Neuron (in vitro differentiated cells): ENCODE measurements around the gene SP7.
A peak's percentile ranks its signal among the peaks of the same experiment; 100 is the strongest.
"Not testable (repeated sequence)": the region's sequence is repeated elsewhere in the genome, so short reads cannot be mapped to it uniquely, and the experiment has no call there.

Source experiments
- H2AFZ ChIP-seq: one replicate; pipeline ENCODE4 v1.6.1; 2013; ENCODE audit warnings: low read depth, mild to moderate bottlenecking, inconsistent platforms, low read length, moderate library complexity
- H3K27me3 ChIP-seq: one replicate; pipeline ENCODE4 v1.6.1; 2013; ENCODE audit warnings: low read length; ENCODE audit not compliant: insufficient read depth
- H3K36me3 ChIP-seq: one replicate; pipeline ENCODE4 v1.6.1; 2013; ENCODE audit warnings: low read length; ENCODE audit not compliant: insufficient read depth
- H3K4me1 ChIP-seq: one replicate; pipeline ENCODE4 v1.6.1; 2013; ENCODE audit warnings: low read length; ENCODE audit not compliant: insufficient read depth
- H3K4me3 ChIP-seq: 2 replicates; pipeline ENCODE4 v1.5.1; 2013; ENCODE audit warnings: mild to moderate bottlenecking, low read length, moderate library complexity
- H3K9me3 ChIP-seq: one replicate; pipeline ENCODE4 v1.6.1; 2013; ENCODE audit warnings: low read length

SP7 gene

DNA sequence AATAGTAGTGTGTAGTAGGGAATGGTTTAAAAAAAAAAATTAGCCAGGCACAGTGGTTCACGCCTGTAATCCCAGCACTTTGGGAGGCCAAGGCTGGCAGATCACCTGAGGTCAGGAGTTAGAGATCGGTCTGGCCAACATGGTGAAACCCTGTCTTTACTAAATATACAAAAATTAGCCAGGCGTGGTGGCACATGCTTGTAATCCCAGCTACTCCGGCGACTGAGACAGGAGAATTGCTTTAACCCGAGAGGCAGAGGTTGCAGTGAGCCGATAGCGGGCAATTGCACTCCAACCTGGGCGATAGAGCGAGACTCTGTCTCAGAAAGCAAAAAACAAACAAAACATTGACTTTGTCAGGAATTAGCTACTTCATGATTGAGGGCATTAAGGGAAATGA is 39.0 kb downstream of the SP7 start:
- H2AFZ ChIP-seq, H3K9me3 ChIP-seq, H3K27me3 ChIP-seq, H3K4me3 ChIP-seq: not testable (repeated sequence)
- H3K4me1 ChIP-seq: peaks cover 25% of the 10 kb centered on the region
- peaks cover 27% of the 10 kb centered on the region for H3K36me3 ChIP-seq

DNA sequence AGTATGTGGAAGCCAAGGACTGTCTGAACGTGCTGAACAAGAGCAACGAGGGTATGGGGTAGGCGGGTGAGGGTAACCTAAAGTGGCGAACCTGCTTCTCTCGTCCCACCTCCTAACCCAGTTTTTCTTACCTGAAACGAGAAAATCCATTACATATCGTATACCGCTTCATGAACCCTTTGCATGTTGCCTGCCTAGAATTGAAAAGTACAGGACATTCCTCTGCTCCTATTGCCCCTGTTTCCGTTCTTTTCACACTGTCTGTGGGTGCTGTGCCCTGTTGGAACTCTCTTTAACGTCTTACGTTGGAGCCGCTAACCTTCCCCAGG is 40.3 kb downstream of the SP7 start:
- Histone ChIP-seq H2AFZ (peak overlapping the region; percentile 83), H3K27me3 (no peaks in the 10 kb centered on the region), H3K36me3 (peaks cover 31% of the 10 kb centered on the region), H3K9me3 (no peaks in the 10 kb centered on the region), H3K4me3 (peak overlapping the region; percentile 90), H3K4me1 (peaks cover 25% of the 10 kb centered on the region)

DNA sequence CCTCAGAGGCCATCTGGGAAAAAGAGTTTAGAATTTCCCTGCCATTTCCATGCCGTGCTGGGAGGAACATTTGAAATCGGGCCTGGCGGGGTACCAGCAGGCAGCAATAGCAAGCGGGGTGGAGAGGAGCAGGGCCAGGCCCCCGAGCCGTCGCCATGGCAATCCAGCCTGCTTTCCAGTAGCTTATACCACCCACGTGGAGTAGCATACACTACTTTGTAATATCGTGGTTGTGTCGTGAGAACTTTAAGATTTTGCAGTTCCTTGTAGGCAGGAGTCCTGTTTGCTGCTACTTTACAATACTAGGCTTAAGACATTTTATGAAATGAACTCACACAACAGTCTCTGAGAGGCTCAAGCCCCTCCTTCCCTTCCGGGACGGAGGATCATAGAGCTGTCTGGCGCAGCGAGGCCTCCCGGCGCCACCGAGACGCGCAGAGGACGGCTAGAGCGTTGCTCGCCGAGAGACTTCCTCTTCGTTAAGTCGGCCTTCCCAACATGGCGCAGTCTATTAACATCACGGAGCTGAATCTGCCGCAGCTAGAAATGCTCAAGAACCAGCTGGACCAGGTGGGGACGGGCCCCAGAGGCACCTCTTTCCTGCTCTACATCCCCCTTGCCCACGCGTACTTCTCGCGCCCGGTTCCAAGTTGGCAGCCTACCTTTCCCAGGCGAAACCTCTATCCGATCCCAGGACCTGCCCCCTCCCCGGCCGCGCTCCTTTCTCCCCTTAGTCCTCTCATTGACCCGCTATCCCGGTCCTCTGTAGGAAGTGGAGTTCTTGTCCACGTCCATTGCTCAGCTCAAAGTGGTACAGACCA is 40.9 kb downstream of the SP7 start, which contains the start of gene PFDN5:
Gene PFDN5 (plus strand): TSS at position 473 of the 821 bp plus-strand sequence. CDS start 26 bp downstream, at position 499.
- Histone ChIP-seq H2AFZ (peak within 1 kb of the TSS; percentile 83), H3K9me3 (no peaks in the 10 kb centered on the region), H3K4me3 (peak within 1 kb of the TSS; percentile 90), H3K4me1 (peaks cover 20% of the 10 kb centered on the region), H3K36me3 (peaks cover 34% of the 10 kb centered on the region), H3K27me3 (no peaks in the 10 kb centered on the region)

DNA sequence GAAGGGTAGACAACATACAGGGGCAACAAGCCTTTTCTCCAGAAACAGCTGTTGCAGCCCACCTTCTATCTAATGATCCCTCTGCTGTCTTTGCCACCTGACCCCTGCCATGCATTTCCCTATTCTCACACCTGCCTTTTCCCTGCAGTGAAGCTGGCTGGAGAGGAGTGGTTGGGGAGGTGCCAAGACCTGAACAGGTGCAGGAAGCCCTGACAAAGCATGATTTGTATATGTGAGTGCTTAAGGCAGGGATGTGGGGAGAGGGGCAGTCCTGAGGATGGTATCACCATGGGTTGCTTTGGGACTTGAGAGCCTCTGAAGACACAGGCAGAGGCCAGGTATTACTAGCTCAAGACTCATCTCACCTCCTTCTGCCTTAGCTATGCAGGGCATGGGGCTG is 43.7 kb downstream of the SP7 start:
- Histone ChIP-seq H3K9me3 (no peaks in the 10 kb centered on the region), H3K36me3 (peaks cover 50% of the 10 kb centered on the region), H3K27me3 (no peaks in the 10 kb centered on the region), H3K4me1 (peaks cover 10% of the 10 kb centered on the region), H3K4me3 (no peak overlapping the region), H2AFZ (no peak overlapping the region)

DNA sequence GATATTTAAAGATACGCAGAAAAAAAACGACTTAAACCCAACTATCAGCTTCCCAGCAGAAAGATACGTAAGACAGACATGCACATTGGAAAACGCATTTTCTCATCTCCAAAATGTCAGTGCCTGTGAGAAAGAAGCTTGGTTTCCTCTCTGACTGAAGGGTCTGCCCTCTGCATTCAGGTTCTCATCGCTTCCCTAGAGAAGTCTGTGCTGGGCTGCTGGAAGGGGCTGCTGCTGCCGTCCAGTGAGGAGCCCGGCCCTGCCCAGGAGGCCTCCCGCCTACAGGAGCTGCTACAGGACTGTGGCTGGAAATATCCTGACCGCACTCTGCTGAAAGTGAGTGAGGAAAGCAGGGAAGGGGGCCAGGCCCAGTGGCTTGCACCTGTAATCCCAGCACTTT is 45.5 kb downstream of the SP7 start:
- H3K9me3 ChIP-seq: no peaks in the 10 kb centered on the region
- no peaks in the 10 kb centered on the region for H3K4me1 ChIP-seq
- H3K4me3 ChIP-seq: no peak overlapping the region
- H3K36me3 ChIP-seq: peaks cover 50% of the 10 kb centered on the region
- H3K27me3 ChIP-seq: no peaks in the 10 kb centered on the region
- H2AFZ ChIP-seq: no peak overlapping the region

DNA sequence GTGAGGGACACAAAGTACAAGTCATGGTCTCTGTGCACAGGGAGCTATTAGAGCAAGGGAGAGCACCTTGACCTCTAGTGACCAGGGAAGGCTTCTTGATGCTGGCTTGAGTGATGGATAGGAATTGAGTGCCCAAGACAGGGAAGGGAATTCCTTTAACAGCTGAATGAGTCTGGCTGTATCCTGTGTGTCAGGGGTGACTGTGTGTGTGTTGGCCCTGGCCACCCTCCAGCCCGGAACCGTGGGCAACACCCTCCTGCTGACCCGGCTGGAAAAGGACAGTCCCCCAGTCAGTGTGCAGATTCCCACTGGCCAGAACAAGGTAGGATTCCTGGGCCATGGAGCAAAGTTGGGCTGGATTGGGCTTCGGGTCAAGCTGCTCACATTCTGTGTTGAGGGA is 46.3 kb downstream of the SP7 start:
- Histone ChIP-seq H2AFZ (no peak overlapping the region), H3K4me3 (no peak overlapping the region), H3K36me3 (peaks cover 54% of the 10 kb centered on the region)

DNA sequence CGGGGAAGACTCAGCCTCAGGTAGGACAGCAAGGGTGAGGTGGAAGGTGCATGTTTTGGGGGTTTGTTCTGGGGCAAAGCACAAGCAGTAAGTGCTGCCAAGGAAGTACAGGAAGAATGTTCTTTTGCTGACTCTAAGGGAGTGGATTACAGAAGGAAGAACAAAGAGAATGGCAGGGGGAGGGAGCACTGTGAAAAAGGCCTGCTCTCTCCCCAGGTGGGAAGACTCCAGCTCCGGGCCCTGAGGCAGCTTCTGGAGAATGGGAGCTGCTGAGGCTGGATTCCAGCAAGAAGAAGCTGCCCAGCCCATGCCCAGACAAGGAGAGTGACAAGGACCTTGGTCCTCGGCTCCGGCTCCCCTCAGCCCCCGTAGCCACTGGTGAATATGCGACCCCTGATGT is 47.8 kb downstream of the SP7 start:
- no peaks in the 10 kb centered on the region for H3K4me1 ChIP-seq
- no peak overlapping the region for H3K4me3 ChIP-seq
- H2AFZ ChIP-seq: no peak overlapping the region
- H3K9me3 ChIP-seq: no peaks in the 10 kb centered on the region
- peaks cover 62% of the 10 kb centered on the region for H3K36me3 ChIP-seq
- H3K27me3 ChIP-seq: no peaks in the 10 kb centered on the region

More for the DNA sequence above, 46.3 kb downstream of the SP7 start:
- no peaks in the 10 kb centered on the region for H3K4me1 ChIP-seq
- H3K27me3 ChIP-seq: no peaks in the 10 kb centered on the region
- no peaks in the 10 kb centered on the region for H3K9me3 ChIP-seq

DNA sequence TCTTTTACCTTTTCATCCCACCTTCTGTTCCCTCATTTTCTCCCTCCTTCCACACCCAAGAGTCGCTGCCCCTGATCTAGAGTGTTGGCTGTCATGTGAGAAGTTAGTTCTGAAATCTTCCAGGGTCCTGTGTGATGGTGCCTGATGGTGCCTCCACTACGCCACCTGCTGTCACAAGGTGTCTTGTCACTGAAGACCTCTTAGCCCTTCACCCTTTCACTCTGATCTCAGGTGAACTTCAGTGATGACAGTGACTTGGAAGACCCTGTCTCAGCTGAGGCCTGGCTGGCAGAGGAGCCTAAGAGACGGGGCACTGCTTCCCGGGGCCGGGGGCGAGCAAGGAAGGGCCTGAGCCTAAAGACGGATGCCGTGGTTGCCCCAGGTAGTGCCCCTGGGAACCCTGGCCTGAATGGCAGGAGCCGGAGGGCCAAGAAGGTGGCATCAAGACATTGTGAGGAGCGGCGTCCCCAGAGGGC is 48.4 kb downstream of the SP7 start:
- peaks cover 64% of the 10 kb centered on the region for H3K36me3 ChIP-seq
- H3K9me3 ChIP-seq: no peaks in the 10 kb centered on the region

GRCh38 chr12:53286448-53286847 is 49.7 kb downstream of the SP7 start:
- H3K4me3 ChIP-seq: no peak overlapping the region
- H3K27me3 ChIP-seq: no peaks in the 10 kb centered on the region
- H3K4me1 ChIP-seq: no peaks in the 10 kb centered on the region
- no peak overlapping the region for H2AFZ ChIP-seq
- peaks cover 63% of the 10 kb centered on the region for H3K36me3 ChIP-seq
- no peaks in the 10 kb centered on the region for H3K9me3 ChIP-seq

More for the DNA sequence above, 48.4 kb downstream of the SP7 start:
- Histone ChIP-seq H3K27me3 (no peaks in the 10 kb centered on the region), H3K4me3 (no peak overlapping the region), H3K4me1 (no peaks in the 10 kb centered on the region), H2AFZ (no peak overlapping the region)

- Histone ChIP-seq H3K4me3 (no peak overlapping the region), H2AFZ (no peak overlapping the region), H3K27me3 (no peaks in the 10 kb centered on the region), H3K4me1 (no peaks in the 10 kb centered on the region), H3K9me3 (no peaks in the 10 kb centered on the region), H3K36me3 (peaks cover 75% of the 10 kb centered on the region)
These were observed 56.2 kb downstream of the SP7 start for GRCh38 chr12:53279888-53280498.

DNA sequence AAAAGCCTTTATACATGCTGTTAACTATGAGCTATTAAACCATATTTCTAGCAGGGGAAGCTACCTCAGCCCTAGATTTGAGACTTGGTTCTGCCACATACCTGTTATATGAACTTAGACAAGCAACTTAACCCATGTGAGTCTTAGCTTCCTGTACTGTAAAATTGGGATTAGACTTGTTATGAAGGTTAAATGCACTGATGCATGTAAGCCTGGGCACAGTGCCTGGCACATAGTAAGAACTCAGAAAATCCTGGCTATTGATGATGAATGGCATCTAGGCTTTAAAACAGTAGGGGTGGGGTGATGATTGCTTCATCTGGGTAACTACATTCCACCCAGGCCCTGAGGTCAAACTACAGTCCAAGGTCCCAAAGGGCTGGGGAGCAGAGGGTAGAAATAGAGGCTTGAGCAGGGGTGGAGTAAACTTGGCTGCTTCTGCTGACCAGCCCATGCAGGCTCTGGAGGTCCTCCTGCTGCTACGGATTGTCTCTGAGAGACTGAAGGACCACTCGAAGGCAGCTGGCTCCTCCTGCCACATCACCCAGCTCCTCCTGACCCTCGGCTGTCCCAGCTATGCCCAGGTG is 56.8 kb downstream of the SP7 start:
- Histone ChIP-seq H3K36me3 (peaks cover 77% of the 10 kb centered on the region), H3K4me3 (no peak overlapping the region), H3K9me3 (no peaks in the 10 kb centered on the region), H2AFZ (no peak overlapping the region), H3K27me3 (no peaks in the 10 kb centered on the region), H3K4me1 (no peaks in the 10 kb centered on the region)

DNA sequence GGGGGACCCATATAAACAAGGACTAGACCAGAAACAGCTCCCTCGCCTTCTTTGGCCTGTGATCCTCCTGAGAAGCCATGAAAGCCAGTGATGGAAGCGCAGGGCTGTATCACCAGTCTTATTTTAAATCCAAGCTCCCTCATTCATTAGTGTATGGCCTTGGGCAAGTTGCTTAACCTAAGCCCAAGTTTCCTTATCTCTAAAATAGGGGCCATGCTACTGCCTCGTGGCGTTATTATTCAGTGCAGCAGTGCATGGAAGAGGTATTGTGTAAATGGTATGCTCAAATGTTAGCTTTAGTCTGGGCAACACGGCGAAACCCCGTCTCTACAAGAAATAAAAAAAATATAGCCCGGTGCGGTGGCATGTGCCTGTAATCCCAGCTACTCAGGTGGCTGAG is 58.2 kb downstream of the SP7 start:
- H3K27me3 ChIP-seq: no peaks in the 10 kb centered on the region
- H3K36me3 ChIP-seq: peaks cover 68% of the 10 kb centered on the region
- no peak overlapping the region for H2AFZ ChIP-seq
- no peak overlapping the region for H3K4me3 ChIP-seq
- H3K4me1 ChIP-seq: no peaks in the 10 kb centered on the region
- H3K9me3 ChIP-seq: no peaks in the 10 kb centered on the region
